Measurements from ENCODE around the gene TRIM62. TPM values are rescaled to one million over a fixed set of nuclear protein-coding genes. Genes with fewer than 3 reads are reported as not detected.

The TRIM62 gene
- polyA plus RNA-seq (ENCODE audit: insufficient read length) = 7.5 TPM

DNA sequence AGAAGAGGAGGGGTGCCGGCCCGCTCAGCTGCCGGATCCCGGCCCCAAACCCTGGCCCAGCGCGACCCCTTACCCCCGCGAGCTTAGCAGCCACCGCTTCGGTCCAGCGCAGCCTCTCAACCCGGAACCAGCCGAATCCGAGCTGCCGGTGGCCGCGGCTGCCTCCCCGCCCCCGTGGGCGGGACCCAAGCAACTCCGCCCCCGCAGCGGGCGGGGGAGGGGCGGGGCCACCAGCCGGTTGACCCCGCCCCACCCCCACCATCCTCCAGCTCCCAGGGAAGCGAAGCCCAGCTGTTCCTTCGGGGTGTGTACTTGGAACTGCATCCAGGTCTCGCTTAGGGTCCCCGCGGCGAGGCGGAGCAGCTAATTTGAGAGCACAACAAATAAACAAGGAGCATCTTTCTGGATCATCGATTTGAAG is at the start of gene TRIM62:
TSS of gene TRIM62 (minus strand) at position 123 of the 421 bp plus-strand sequence. CDS start 611 bp downstream, outside the sequence.
- DNase-seq = peak; percentile 94

DNA sequence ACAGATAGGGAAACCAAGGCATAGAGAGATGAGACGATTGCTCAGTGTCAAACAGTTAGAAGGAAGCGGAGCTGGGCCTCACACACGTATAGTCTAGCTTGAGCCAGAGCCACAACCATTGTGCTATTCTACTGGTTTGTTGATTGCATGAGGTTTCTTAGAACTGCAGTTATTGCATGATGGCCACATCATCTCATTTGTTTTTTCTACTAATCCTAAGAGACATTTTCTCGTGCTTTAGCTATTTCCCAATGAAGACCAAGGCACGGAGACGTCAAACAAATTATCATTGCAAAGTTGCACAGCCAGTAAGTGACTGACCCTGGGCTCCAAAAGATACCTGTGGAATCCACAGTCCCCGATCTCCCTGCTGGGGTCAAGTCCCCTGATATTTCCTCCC is 49.3 kb upstream of the TRIM62 start:
- no peak for DNase-seq

DNA sequence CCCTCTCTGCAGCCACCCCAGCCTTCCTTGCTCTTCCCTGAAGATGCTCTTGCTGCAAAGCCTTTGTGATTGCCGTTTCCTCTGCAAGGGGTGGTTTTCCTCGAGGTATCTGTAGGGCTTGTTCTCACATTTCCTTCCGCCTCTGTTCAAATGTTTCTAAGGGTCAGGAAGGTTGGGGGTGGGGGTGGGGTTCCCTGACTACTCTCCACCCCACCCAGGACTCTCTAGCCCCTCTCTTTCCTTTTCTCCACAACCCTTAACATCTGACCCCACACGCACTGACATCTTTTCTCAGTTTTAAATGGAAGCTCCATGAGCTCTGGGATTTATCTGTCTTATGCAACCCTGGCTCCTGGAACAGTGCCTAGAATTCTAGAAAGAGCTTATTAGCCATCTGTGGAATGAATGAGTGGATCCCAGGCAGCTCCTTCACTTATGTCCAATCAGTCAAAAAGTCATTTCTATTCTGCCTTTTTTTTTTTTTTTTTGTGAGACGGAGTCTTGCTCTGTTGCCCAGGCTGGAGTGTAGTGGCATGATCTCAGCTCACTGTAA is 47.2 kb upstream of the TRIM62 start:
- DNase-seq = peak; percentile 80

DNA sequence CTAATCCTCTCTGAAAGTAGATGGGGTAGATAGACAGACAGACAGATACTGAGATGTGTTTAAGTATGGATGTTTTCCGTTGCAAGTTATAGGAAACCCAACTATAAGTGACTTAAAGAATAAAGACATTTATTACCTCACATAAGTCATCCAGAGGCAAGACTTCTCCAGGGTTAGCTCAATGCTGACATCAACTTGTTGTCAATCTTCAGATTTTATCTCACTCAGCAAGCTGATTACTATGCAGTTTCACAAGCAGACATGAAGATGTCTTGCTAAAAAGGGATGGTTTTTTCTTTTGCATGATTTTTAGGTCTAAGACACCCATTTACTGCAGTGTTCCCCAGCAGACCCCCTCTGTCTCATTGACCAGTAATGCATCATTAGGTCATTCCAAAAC is 43.7 kb upstream of the TRIM62 start:
- DNase-seq = no peak

DNA sequence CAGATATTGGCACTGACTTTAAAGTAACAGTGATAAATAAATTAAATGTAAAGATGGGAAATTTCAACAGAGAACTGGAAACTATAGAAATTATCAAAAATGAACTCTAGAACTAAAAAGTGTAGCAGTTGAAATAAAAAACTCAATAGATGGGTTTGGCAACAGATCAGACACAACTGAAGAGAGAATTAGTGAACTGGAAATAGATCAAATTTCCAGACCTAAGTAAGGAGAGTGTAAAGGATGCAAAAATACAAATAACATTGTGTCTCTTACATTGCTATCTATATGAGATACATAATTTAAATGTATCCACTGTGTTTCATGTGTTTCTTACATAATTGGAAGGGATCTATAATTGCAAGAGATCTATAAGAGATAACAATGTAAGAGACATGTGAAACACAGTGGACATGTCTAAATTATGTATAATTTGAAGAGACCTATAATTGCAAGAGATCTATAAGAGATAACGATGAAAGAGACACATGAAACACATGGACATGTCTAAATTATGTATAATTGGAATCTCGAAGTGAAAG is 42.4 kb upstream of the TRIM62 start:
- DNase-seq = no peak

DNA sequence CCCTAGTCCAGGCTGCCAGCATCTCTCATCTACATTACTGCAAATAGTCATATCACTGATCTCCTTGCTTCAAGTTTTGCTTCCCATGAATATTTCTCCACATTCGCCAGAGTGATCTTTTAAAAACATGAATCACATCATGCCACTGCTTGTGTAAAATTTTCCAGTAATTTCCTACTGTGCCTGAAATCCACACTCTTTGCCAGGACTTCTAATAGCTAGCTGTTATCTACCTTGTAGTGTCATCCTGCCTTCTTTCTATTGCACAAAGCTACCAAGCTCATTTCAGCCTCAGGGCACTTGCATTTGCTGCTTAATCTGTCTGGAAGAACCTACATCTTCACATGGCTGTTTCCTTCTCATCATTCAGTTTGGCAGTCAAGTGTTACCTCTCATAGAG is 40.5 kb upstream of the TRIM62 start:
- DNase-seq = no peak

DNA sequence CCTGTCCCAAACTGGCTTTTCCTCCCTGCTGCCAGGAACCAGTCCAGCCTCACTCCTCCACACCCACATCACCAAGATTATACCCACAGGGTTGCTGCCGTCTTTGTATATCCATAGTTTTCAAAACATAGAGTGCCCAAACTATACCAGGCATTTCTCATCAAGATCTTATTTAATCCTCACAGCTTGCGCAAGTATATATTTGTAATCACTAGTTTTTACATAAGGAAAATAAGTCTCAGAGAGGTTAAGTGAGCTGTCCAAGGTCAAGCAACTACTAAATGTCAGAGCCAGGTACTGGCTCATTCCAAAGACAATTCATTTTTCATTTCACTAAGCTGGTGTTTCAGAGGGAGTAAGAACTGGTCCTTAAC is 39.5 kb upstream of the TRIM62 start:
- no peak for DNase-seq

DNA sequence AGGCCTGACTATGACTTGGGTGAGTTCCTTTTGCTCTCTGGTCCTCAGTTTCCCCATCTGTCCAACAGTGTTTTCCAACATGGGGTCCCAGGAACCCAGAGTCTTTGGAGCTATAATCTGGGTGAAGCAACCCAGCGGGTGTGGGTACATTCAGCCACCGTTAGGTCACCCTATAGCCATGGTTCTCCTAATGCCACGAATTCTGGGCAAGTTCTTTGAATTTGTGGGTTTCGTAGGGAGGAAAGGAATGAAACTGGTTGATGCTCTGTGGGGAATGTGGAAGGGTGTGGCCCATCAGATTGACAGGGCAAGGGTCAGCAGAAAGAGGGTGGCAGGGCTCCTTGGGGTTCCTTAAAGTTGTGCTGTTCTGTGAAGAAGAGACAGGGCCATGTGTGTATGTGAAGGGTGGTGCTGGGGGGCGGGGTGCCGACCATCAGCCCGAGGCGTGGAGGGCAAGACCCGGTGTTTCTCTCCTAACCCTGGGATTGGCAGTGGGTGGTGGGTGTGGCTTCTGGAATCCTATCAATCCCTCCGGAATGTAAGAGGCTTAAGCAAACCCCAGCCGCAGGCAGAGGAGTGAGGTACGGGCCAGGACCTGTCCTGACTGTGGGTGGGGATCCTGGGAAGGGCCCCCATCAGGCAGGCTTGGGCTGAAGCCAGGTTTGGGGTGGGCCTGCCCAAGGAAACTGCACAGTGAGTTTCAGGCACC is 39.0 kb upstream of the TRIM62 start:
- DNase-seq = no peak

DNA sequence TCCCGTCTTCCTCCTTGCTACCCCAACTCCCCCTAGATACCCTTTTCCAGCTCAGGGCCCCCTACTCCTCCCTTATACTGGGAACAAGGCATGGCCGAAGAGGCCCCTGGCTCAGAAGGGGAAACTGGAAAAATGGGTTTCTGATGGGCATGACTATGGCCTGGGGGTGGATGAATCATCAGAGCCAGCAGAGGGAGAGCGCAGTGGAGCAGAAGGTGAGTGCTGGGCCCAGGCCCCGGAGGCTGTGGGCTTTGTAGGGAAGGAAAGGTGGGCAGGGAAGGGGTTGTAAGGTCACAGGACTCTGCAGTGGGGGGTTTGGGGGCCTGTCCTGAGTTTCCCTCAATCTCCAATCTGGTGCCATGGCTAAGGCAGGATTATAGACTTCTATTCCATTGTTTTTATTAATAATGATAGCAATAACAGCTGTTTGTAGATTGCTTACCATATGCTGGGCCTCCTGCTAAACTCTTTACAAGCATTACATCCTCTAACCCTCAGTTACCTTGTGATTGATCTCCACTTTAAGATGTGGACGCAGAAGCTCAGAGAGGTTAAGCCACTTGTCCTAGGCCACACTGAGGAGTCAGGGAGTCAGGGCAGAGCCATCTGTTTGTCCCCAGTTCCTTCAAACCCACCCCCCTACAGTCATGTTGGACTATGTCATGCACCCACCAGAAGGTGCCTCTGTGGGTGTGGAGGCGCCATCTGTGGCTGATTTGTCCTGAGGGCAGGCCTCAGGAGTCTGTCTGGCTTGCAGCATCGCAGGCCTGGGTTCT is 38.2 kb upstream of the TRIM62 start:
- DNase-seq = no peak

DNA sequence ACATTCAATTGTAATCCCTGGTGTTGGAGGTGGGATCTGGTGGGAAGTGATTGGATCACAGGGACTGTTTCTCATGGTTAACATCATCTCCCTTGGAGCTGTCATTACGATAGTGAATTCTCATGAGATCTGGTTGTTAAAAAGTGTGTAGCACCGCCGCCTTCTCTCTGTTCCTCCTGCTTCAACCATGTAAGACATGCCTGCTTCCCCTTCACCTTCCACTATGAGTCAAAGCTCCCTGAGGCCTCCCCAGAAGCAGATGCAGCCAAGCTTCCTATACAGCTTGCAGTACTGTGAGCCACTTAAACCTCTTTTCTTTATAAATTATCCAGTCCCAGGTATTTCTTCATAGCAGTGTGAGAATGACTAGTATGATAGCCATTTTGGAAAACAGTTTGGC is 30.1 kb upstream of the TRIM62 start:
- DNase-seq = no peak

DNA sequence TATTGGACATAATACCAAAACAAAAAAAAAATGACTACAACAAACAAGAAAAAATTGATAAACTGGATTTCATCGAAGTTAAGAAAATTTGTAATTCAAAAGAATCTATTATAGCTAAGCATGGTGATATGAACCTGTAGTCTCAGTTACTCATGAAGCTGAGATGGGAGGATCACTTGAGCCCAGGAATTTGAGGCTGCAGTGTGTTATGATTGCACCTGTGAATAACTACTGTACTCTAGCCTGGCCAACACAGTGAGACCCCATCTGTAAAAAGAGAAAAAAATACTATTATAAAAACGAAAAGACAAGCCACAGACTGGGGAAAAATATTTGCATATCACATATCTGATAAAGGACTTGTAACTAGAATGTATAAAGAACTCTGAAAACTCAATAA is 24.5 kb upstream of the TRIM62 start:
- DNase-seq = no peak

DNA sequence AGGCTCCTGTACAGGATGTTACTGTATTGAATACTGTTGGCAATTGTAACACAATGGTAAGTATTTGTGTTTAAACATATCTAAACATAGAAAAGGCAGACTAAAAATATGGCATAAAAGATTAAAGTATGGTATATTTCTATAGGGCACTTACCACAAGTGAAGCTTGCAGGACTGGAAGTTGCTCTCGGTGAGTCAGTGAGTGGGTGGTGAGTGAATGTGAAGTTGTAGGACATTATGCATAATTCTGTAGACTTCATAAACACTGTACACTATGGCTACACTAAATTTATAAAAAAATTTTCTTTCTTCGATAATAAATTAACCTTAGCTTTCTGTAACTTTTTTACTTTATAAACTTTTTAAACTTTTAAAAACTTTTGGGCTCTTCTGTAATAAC is 13.7 kb upstream of the TRIM62 start:
- no peak for DNase-seq

DNA sequence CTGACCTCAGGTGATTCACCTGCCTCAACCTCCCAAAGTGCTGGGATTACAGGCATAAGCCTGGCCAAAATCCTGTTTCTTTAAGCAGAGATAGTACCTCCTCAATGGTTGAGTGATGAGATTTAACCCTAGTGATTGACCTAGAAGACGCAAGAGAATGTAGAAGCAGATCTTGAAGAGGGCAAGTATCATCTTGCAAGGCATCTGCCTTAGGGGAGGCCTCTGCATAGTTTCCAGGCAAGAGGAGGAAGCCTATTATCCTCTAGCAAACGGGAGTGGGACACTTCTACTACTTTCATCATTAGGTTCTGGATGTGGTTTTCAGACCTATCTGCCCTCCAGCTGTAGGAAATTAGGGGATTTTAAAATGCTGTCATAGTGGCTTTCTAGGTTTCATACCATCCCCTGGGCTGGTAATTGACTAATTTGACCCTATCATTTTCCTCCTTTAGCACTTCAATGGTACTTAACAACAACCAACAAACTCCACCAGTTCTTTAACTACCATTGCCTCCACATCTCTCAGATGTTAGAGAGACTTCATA is 10.0 kb upstream of the TRIM62 start:
- DNase-seq = no peak

DNA sequence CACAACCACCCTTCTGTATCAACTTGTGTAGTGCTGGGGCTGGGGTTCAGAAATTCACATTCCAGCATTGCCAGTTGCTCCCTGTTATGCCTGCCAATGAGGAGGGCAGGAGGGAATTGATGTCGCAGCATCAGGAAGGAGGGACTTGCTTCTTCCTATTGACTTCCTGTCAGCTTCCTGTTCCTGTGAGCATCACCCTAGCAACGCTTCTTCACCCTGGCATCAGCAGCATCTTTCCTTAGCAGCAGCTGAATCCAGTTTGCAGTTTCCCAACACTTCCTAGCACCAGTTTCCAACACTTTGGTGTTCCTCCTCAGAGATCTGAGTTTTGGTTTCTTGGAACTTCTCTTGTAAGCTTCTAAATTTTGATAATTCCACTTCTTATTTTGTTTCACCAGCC is 8.9 kb upstream of the TRIM62 start:
- DNase-seq = no peak

DNA sequence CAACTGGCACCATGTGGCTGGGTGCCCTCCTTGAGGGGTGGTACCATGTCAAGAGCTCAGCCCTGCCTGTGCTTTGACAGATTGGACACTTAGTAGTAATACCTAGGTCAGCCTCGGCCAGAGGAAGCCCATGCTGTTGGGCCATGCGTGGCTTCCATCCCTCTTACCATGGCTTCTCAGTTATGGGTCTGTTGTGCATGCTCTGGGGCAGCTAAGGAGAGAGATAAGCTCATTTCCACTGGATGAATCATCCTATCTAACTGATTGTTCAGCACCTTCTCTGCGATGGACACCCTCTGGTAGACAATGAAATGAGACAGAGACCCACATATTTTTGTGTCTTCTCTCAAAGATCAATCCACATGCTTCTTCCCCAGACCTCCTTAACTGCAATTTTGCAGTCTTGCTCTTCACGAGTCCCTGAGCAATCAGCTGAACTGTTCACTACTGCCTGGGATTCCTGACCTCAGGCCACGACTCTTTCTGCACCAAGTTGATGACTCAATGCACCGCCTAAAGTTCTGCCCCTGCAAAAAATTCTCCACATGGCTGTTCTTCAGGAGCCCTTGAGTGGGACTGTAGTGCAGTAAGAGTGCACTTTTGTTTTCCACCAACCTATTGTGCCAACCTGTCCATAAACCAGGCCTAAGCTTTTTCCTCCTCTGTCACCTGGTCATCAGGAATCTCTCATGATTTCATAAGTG is 6.9 kb upstream of the TRIM62 start:
- no peak for DNase-seq

DNA sequence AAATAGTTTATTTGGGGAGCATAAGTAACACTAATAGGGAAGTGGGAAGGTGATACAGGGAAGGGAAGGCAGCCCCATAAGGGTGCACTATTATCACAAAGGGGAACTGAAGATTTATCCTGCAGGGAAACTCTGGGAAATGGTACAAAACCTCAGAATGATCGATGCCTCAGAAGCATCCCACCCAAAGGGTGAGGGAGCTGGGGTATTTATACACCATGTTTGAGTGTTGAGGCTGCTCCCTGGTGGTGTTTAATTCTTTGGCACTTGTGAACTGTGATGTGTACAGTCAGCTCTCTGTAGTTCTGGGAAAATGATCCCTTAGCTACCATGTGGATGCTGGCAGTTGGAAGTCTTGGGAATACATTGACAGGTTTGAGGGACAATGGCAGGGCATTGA is 5.1 kb upstream of the TRIM62 start:
- DNase-seq = no peak

DNA sequence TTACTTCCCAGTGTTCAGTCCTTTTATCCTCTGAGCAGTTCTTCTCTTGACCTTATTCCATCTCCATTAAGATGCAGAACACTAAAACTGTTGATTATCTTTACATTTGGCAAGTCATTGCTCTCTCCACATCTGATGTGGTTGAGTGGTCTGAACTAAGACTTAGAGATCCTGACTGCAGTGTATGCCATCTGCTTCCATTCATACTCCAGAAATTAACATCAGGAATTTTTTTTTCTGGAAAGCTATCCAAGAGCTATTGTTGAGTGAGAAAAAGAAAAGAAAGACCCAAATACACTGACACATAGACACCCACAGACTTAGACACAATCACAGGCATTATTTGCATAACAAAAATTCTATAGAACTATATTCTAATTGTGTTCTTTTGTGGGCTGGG is 3.7 kb upstream of the TRIM62 start:
- DNase-seq = no peak

DNA sequence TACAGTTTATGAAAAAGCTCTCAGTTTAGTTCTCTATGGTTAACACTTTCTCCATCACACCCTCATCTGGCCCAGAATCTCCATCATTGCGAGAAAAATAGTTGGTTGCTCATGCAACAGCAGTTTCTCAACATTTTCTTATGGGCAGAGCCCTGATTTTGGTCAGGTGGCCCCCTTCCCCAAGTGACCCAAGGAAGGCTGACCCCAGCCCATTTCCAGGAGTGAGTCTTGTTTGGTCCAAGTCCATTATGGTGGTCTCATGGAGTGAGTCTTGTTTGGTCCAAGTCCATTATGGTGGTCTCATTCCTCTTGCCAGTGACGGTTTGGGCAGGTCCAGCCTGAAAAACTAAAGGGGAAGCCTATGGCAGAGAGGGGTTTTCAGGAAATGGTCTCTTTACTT is 1.5 kb upstream of the TRIM62 start:
- no peak for DNase-seq

DNA sequence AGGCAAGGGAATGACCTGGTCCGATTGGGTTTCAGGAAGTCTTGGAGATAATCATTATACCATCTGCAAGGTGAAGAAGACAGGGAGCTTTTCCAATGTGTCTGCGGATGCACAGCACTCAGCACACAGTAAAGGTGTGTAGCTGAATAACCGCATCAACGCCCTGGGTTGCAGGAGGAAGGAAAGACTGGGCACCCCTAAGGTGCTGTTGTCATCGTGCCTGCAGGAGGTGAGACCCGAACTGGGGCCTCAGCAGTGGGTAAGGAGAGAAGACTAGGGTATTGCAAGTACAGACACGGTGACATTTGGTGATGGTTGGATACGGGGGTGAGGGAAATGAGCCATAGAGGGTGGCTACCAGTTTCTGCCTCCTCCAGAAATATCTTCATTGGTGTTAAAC is 1.1 kb upstream of the TRIM62 start:
- DNase-seq = no peak

DNA sequence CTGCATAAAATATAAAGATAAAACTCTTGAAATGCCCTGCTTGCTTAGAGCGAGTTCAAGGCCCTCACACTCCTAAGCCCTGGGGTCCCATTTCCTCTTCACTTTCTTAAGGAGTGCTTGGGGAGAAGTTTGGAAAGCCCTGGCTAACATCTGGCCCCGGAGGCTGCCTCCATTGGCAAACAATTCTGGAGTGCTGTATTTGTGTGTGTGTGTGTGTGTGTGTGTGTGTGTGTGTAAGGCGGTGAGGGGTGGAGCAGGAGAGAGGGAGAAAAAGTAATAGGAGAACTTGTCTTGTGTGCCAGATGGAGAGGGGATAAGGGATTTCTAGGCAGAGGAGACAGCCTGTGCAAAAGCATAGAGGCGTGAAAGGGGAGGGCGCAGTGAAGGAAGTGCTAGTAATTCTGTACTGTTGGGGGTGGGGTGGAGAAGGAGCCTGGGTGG is 578 bp upstream of the TRIM62 start:
- peak; percentile 83 for DNase-seq

DNA sequence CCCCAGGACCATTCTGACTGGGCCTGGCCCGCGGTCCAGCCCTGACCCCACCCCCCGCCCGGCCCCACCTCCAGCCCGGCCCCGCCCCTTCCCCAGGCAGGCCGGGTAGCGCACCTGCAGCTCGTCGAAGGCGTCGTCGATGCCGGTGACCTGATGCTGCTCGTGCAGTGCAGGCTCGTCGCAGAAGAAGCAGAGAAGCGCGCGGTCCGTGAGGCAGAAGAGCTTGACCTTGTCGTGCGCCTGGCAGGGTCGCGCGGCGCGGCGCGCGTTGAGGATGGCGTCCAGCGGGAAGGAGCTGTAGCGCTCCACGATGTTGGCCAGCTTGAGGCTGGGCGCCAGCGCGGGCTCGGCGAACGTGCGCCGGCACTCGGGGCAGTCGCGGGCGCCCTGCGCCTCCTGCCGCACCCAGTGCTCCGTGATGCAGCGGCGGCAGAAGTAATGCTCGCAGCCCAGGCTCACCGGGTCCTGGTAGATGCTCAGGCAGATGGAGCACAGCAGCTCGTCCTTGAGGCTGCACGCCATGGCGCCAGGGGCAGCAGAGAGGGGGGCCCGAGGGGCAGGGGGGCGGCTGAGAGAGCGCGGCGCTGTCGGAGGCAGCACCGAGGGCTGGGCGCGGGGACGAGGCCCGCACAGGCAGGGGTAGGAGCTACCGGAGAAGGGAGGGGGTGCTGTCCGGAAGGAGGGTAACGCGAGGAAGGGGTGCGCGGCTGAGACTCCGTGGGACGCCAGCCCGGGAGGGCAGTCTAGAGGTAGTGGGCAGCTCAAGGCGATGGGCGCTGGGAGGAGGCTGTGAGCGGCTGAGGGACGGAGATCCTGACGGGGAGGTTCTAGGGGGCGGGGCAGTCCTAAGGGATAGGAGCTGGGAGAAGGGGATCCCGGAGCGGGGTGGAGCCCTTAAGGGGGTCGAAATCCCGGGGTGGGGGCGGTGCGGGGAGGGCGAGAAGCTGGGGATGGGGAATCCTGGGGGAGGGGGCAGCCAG is 642 bp downstream of the TRIM62 start:
- DNase-seq = peak; percentile 91

Measured in hindlimb muscle (tissue), 1 donor.